Measurements from ENCODE around the gene CTNS. TPM values are rescaled to one million over a fixed set of nuclear protein-coding genes. Genes with fewer than 3 reads are reported as not detected.

The CTNS gene
- total RNA-seq, 1 donor from 2014 or later: 11.5 TPM

DNA sequence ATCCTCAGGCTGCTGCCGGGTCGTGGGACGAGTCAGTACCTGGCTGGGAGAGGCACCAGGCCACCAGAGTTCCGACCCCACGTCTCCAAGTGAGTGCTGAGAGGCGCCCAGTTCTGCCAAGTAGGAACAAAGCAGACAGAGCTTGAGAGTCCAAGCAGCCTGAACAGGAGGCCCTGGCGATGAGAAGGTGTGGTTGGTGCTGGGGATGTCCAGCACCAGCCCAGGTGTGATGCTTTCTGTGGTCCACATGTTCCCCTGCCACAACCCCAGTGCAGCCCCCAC lies 21.0 kb downstream of the CTNS start:
- H3K9ac ChIP-seq (ENCODE audit: low read depth in 1 of 3, low read length in 3 of 3): no peak overlapping the region
- H3K27me3 ChIP-seq (ENCODE audit: control insufficient read depth in 3 of 3, insufficient read depth in 3 of 3, low read length in 3 of 3): no peaks in the 10 kb centered on the region
- H3K36me3 ChIP-seq (ENCODE audit: control insufficient read depth in 3 of 3, insufficient read depth in 3 of 3, low read length in 3 of 3): peaks cover 5 to 11% (median 10%) of the 10 kb centered on the region in 3 donors
- H3K4me3 ChIP-seq (ENCODE audit: low read length in 3 of 3): no peak overlapping the region
- H3K9me3 ChIP-seq (ENCODE audit: control insufficient read depth in 3 of 3, low read length in 3 of 3): no peaks in the 10 kb centered on the region
- peaks cover 19 to 29% (median 22%) of the 10 kb centered on the region in 3 donors for H3K4me1 ChIP-seq (ENCODE audit: control insufficient read depth in 3 of 3, insufficient read depth in 3 of 3, low read length in 3 of 3)
- H3K27ac ChIP-seq (ENCODE audit: low read depth, low read length): no peak overlapping the region

DNA sequence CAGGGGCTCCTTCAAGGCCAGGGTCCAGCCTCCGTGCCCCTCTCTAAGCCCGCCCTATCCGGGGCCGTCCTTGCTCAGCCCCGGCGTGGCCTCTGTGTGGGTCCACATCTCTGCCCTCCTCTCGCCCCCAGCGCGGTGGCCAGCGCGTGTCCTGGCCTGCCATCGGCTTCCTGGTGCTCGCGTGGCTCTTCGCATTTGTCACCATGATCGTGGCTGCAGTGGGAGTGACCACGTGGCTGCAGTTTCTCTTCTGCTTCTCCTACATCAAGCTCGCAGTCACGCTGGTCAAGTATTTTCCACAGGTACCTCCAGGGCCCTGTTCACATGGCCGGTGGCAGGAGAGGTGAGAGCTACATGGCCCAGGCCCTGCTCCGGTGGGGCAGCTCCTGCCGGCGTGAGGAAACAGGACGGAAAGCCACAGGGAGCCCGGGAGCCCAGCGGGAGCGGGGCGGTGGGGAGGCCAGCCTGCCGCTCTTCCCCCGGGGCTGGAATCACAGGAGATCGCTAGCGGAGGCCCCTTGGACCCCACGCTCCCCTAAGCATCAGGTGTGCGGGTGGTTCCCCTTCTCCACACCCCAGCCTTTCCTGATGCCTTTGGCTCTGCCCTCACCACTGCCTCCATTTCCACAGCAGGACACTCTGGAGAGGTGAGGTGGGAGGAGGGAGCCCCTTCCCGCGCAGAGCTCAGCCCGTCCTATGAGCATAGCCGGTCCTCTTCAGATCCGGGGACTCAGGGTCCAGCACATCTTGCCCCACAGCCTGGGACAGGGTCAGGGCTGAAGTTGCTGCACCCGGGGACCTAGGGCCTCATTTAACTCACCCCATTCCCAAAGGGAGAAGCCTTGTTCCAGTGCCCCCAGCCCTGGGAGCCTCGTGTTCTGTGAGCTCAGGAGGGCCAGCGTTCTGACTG lies 21.6 kb downstream of the CTNS start:
- Histone ChIP-seq H3K27me3 (ENCODE audit: control insufficient read depth in 3 of 3, insufficient read depth in 3 of 3, low read length in 3 of 3) (no peaks in the 10 kb centered on the region), H3K36me3 (ENCODE audit: control insufficient read depth in 3 of 3, insufficient read depth in 3 of 3, low read length in 3 of 3) (peaks cover 7 to 15% (median 13%) of the 10 kb centered on the region in 3 donors), H3K9ac (ENCODE audit: low read depth in 1 of 3, low read length in 3 of 3) (peak overlapping the region in 1 of 3 donors; percentile 40), H3K4me1 (ENCODE audit: control insufficient read depth in 3 of 3, insufficient read depth in 3 of 3, low read length in 3 of 3) (peaks cover 19 to 29% (median 22%) of the 10 kb centered on the region in 3 donors), H3K4me3 (ENCODE audit: low read length in 3 of 3) (no peak overlapping the region), H3K27ac (ENCODE audit: low read depth, low read length) (peak overlapping the region; percentile 40), H3K9me3 (ENCODE audit: control insufficient read depth in 3 of 3, low read length in 3 of 3) (no peaks in the 10 kb centered on the region)

DNA sequence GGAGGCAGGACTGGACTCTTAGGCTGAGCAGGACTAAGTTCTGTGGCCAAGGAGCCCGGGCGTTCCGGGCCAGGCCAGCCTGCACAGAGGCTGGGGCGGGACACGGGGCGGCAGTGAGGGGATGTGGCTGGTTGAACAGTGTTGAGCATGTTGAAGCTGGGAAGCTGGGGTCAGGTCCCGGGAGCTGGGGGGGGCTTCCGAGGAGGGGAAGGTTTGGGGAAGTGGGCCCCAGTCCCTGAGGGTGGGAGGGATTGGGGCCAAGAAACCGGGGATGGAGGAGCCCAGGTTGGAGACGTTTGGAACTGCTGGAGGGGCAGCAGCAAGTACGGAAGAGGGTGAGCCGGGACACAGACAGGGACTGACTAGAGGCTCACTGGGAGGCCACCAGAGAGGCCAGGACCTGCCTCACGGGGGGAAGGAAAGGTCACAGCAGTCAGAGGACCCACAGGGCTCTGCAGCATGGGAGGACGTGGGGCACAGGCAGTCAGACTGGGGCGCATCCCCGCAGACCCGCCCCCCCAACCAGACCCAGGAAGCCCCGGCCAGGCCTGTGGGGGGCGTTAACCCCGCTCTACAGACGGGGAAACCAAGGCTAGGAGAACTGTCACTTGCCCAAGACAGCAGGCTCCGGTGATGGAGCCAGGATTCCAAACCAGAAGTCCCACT lies 22.4 kb downstream of the CTNS start:
- no peaks in the 10 kb centered on the region for H3K27me3 ChIP-seq (ENCODE audit: control insufficient read depth in 3 of 3, insufficient read depth in 3 of 3, low read length in 3 of 3)
- peaks cover 19 to 29% (median 22%) of the 10 kb centered on the region in 3 donors for H3K4me1 ChIP-seq (ENCODE audit: control insufficient read depth in 3 of 3, insufficient read depth in 3 of 3, low read length in 3 of 3)
- H3K4me3 ChIP-seq (ENCODE audit: low read length in 3 of 3): no peak overlapping the region
- H3K27ac ChIP-seq (ENCODE audit: low read depth, low read length): peak overlapping the region; percentile 68
- peaks cover 15 to 22% (median 21%) of the 10 kb centered on the region in 3 donors for H3K36me3 ChIP-seq (ENCODE audit: control insufficient read depth in 3 of 3, insufficient read depth in 3 of 3, low read length in 3 of 3)
- H3K9me3 ChIP-seq (ENCODE audit: control insufficient read depth in 3 of 3, low read length in 3 of 3): no peaks in the 10 kb centered on the region
- peak overlapping the region in 1 of 3 donors; percentile 40 for H3K9ac ChIP-seq (ENCODE audit: low read depth in 1 of 3, low read length in 3 of 3)

DNA sequence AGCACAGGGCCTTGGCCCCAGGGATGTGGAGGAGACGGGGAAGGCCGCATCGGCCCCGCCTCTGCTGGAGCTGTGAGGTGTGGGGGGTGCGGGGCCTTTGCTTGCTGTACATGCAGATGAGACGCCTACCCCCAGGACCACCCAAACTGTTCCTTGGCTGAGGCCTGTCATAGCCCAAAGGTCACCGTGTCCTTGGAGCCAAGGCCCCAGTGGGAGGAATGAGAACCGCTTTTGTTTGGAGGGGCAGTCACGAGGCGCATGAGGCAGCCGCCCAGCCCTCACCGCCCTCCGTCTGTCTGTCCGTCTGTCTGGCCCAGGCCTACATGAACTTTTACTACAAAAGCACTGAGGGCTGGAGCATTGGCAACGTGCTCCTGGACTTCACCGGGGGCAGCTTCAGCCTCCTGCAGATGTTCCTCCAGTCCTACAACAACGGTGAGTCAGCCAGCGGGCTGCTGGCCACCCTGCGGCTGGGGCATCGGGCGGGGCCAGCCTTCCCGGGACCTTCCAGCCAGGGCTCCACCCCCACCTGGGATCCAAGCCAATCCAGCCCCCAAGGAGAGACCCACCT lies 23.1 kb downstream of the CTNS start:
- Histone ChIP-seq H3K27me3 (ENCODE audit: control insufficient read depth in 3 of 3, insufficient read depth in 3 of 3, low read length in 3 of 3) (no peaks in the 10 kb centered on the region), H3K27ac (ENCODE audit: low read depth, low read length) (peak overlapping the region; percentile 68), H3K36me3 (ENCODE audit: control insufficient read depth in 3 of 3, insufficient read depth in 3 of 3, low read length in 3 of 3) (peaks cover 18 to 29% (median 28%) of the 10 kb centered on the region in 3 donors), H3K9me3 (ENCODE audit: control insufficient read depth in 3 of 3, low read length in 3 of 3) (no peaks in the 10 kb centered on the region), H3K4me1 (ENCODE audit: control insufficient read depth in 3 of 3, insufficient read depth in 3 of 3, low read length in 3 of 3) (peaks cover 19 to 29% (median 22%) of the 10 kb centered on the region in 3 donors), H3K9ac (ENCODE audit: low read depth in 1 of 3, low read length in 3 of 3) (peak overlapping the region in 2 of 3 donors; percentile 43 to 62), H3K4me3 (ENCODE audit: low read length in 3 of 3) (no peak overlapping the region)

DNA sequence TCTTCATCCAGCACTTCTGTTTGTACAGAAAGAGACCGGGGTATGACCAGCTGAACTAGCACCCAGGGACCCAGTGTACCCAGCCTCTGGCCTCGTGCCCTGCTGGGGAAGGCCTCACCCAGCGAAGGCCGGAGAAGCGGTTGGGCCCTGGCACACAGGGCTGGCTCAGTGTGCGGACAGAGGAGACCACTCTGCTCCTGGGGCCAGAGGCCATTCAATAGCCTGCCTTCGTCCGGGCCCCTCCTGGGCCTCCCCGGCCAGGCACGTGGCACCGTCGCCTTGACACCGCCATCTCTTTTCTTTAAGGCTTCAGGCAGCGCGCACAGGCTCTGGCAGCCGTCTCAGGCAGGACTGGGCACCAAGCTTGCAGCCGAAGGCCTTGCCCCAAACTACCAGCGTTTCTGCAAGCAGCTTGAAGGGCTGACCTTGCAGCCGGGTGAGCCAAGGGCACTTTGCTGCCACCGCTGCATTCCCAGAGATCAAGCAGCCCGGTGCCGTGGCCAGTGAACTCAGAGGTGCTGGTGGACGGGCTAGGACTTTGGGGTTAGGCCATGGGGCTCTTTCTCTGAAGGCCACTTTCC lies 23.8 kb downstream of the CTNS start:
- Histone ChIP-seq H3K4me1 (ENCODE audit: control insufficient read depth in 3 of 3, insufficient read depth in 3 of 3, low read length in 3 of 3) (peaks cover 19 to 29% (median 22%) of the 10 kb centered on the region in 3 donors), H3K9ac (ENCODE audit: low read depth in 1 of 3, low read length in 3 of 3) (peak overlapping the region in 2 of 3 donors; percentile 61 to 62), H3K36me3 (ENCODE audit: control insufficient read depth in 3 of 3, insufficient read depth in 3 of 3, low read length in 3 of 3) (peaks cover 18 to 31% (median 26%) of the 10 kb centered on the region in 3 donors), H3K9me3 (ENCODE audit: control insufficient read depth in 3 of 3, low read length in 3 of 3) (no peaks in the 10 kb centered on the region), H3K27me3 (ENCODE audit: control insufficient read depth in 3 of 3, insufficient read depth in 3 of 3, low read length in 3 of 3) (no peaks in the 10 kb centered on the region), H3K27ac (ENCODE audit: low read depth, low read length) (peak overlapping the region; percentile 68), H3K4me3 (ENCODE audit: low read length in 3 of 3) (no peak overlapping the region)

DNA sequence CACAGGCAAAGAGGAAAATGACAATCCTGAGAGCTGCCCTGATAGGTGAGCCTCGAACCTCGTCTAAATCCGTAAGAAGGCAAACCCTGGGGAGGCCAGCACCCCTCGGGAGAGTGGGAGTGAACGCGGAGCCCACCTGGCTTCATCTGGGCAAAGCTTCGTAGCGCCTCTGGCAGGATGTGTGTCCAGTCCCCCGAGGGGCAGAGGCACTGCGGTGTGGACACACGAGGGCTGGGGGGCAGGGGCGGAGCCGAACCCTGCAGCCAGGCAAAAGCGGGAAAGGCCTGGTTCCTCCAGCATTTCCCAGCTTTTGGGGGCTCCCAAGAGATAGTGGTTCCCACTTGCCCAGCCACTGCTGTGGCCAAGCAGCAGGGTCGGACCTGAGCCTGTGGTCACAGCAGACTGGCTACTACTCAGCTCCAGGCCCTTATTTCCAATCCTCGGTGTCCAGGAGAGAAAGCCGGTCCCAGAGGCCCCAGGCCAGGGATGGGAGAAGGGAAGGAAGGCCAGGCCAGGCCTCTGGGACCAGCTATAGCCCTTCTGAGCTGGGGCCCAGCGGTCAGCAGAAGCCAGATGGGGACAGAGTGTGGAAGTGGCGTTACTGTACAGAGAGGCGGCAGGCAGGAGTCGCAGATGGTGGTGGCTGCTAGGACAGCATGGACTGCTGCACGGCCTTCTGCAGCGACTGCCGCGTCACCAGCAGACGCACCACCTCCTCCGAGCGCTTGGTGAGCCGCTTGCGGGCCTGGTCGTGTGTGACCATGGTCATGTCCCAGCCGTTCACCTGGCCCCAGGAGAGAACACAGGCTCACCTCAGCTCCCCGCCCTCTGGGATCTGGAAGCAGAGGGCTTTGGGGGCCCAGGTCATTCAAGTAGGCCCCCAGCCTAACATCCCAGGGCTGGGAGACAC lies 26.8 kb downstream of the CTNS start:
- no peaks in the 10 kb centered on the region for H3K27me3 ChIP-seq (ENCODE audit: control insufficient read depth in 3 of 3, insufficient read depth in 3 of 3, low read length in 3 of 3)
- H3K4me1 ChIP-seq (ENCODE audit: control insufficient read depth in 3 of 3, insufficient read depth in 3 of 3, low read length in 3 of 3): peaks cover 42 to 46% (median 43%) of the 10 kb centered on the region in 3 donors
- H3K36me3 ChIP-seq (ENCODE audit: control insufficient read depth in 3 of 3, insufficient read depth in 3 of 3, low read length in 3 of 3): peaks cover 18 to 31% (median 19%) of the 10 kb centered on the region in 3 donors
- H3K27ac ChIP-seq (ENCODE audit: low read depth, low read length): no peak overlapping the region
- H3K9me3 ChIP-seq (ENCODE audit: control insufficient read depth in 3 of 3, low read length in 3 of 3): no peaks in the 10 kb centered on the region
- no peak overlapping the region for H3K9ac ChIP-seq (ENCODE audit: low read depth in 1 of 3, low read length in 3 of 3)
- H3K4me3 ChIP-seq (ENCODE audit: low read length in 3 of 3): no peak overlapping the region

DNA sequence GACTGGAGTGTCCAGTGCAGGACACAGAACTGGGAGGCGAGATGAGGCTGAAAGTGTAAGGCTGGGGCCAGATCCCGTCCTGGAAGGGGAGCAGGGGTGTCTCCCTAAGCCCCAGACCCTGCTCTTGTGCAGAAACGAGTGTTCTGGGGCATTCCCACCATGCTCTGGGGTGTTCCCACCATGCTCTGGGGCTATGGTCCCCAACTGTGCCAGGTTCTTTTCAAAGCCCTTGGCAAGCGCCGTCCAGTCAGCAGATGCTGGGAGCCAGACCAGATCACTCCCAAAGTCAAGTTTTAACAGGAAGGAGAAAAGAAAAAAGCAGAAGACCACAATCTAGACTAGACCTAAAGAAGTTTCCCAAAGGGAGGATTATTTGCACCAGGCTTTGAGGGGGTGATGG lies 29.3 kb downstream of the CTNS start:
- H3K27ac ChIP-seq (ENCODE audit: low read depth, low read length): peak overlapping the region; percentile 95
- H3K4me1 ChIP-seq (ENCODE audit: control insufficient read depth in 3 of 3, insufficient read depth in 3 of 3, low read length in 3 of 3): peaks cover 34 to 44% (median 35%) of the 10 kb centered on the region in 3 donors
- H3K4me3 ChIP-seq (ENCODE audit: low read length in 3 of 3): peak overlapping the region; percentile 19 to 67 (median 64)
- no peaks in the 10 kb centered on the region for H3K9me3 ChIP-seq (ENCODE audit: control insufficient read depth in 3 of 3, low read length in 3 of 3)
- peak overlapping the region in 2 of 3 donors; percentile 5 to 94 for H3K9ac ChIP-seq (ENCODE audit: low read depth in 1 of 3, low read length in 3 of 3)
- no peaks in the 10 kb centered on the region for H3K27me3 ChIP-seq (ENCODE audit: control insufficient read depth in 3 of 3, insufficient read depth in 3 of 3, low read length in 3 of 3)
- peaks cover 16 to 30% (median 19%) of the 10 kb centered on the region in 3 donors for H3K36me3 ChIP-seq (ENCODE audit: control insufficient read depth in 3 of 3, insufficient read depth in 3 of 3, low read length in 3 of 3)

DNA sequence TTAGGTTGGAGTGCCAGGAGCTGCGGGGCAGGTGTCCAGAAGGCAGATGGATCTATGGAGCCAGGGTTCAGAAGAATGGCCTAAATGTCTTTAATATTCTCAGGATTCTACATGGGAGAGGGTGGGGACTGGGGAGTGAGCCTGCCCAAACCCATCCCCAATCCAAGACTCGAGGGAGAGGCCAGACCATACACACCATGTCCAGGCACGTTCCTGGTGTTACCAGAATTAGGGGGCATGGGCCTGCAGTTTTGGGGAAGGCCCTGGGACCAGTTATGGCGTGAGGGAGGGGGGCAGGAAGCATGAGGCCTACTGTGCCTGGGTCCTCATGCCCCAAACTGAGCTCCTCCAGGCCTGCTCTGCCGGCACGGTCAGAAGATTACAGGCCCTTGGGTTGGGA lies 30.0 kb downstream of the CTNS start:
- peak overlapping the region; percentile 95 for H3K27ac ChIP-seq (ENCODE audit: low read depth, low read length)

More for the DNA sequence above, 30.0 kb downstream of the CTNS start:
- peaks cover 14 to 23% (median 17%) of the 10 kb centered on the region in 3 donors for H3K36me3 ChIP-seq (ENCODE audit: control insufficient read depth in 3 of 3, insufficient read depth in 3 of 3, low read length in 3 of 3)
- peaks cover 31 to 44% (median 35%) of the 10 kb centered on the region in 3 donors for H3K4me1 ChIP-seq (ENCODE audit: control insufficient read depth in 3 of 3, insufficient read depth in 3 of 3, low read length in 3 of 3)
- no peaks in the 10 kb centered on the region for H3K27me3 ChIP-seq (ENCODE audit: control insufficient read depth in 3 of 3, insufficient read depth in 3 of 3, low read length in 3 of 3)
- H3K9ac ChIP-seq (ENCODE audit: low read depth in 1 of 3, low read length in 3 of 3): peak overlapping the region in 2 of 3 donors; percentile 51 to 94
- no peaks in the 10 kb centered on the region for H3K9me3 ChIP-seq (ENCODE audit: control insufficient read depth in 3 of 3, low read length in 3 of 3)
- peak overlapping the region; percentile 8 to 49 (median 19) for H3K4me3 ChIP-seq (ENCODE audit: low read length in 3 of 3)
